GM19463 (cell line): ENCODE results near the gene NSMF.
"Not testable (repeated sequence)": the region's sequence is repeated elsewhere in the genome, so short reads cannot be mapped to it uniquely, and the experiment has no call there.

Experiments used
- ATAC-seq: cut with Tn5 transposase; IDR thresholded peaks from one replicate; pipeline ENCODE4 v1.9.1; 2021; ENCODE audit warnings: mild to moderate bottlenecking, moderate library complexity; ENCODE audit not compliant: unreplicated experiment

NSMF gene

GRCh38 chr9:137417161-137418021, 41.7 kb downstream of the NSMF start:
- ATAC-seq = no peak

GRCh38 chr9:137416563-137417151, 42.5 kb downstream of the NSMF start:
- no peak for ATAC-seq

GRCh38 chr9:137416006-137416562, 43.0 kb downstream of the NSMF start:
- ATAC-seq = no peak

GRCh38 chr9:137415451-137415850, 43.7 kb downstream of the NSMF start:
- ATAC-seq = no peak

- ATAC-seq = no peak
Measured at GRCh38 chr9:137412431-137412830, 46.7 kb downstream of the NSMF start.

- ATAC-seq = no peak
Measured at GRCh38 chr9:137411645-137412380, 47.3 kb downstream of the NSMF start.

- no peak for ATAC-seq
Measured at GRCh38 chr9:137411260-137411644, 47.9 kb downstream of the NSMF start.

- ATAC-seq = no peak
Measured at GRCh38 chr9:137410891-137411249, 48.3 kb downstream of the NSMF start.

GRCh38 chr9:137410236-137410890, 48.8 kb downstream of the NSMF start:
- ATAC-seq = not testable (repeated sequence)

- ATAC-seq = no peak
Measured at GRCh38 chr9:137409515-137409914, 49.6 kb downstream of the NSMF start.

- ATAC-seq = no peak
Measured at GRCh38 chr9:137408651-137409405, 50.3 kb downstream of the NSMF start.

- ATAC-seq = no peak
Measured at GRCh38 chr9:137407590-137408300, 51.4 kb downstream of the NSMF start.

GRCh38 chr9:137406876-137407589, 52.1 kb downstream of the NSMF start:
- ATAC-seq = peak; percentile 51

- no peak for ATAC-seq
Measured at GRCh38 chr9:137406085-137406760, 52.9 kb downstream of the NSMF start.

GRCh38 chr9:137405677-137406081, 53.5 kb downstream of the NSMF start:
- no peak for ATAC-seq

- ATAC-seq = no peak
Measured at GRCh38 chr9:137404961-137405567, 54.1 kb downstream of the NSMF start.

GRCh38 chr9:137403269-137403668, 55.9 kb downstream of the NSMF start:
- ATAC-seq = no peak

GRCh38 chr9:137402746-137403145, 56.4 kb downstream of the NSMF start:
- ATAC-seq = no peak
